HEK293 (cell line): Measurements from ENCODE around the gene CAMKMT.

Experiments
- CTCF ChIA-PET: fragments of 350-600 bp; formaldehyde crosslinking; extraction: SDS; loops from one replicate; lab custom pipeline; 2021; ENCODE audit warnings: antibody characterized with exemption; lab: Yijun Ruan, JAX
- POLR2A ChIA-PET: fragments of 300-600 bp; formaldehyde crosslinking; extraction: SDS; loops from one replicate; lab custom pipeline; 2020; ENCODE audit warnings: antibody characterized with exemption, inconsistent platforms; lab: Yijun Ruan, JAX
- H3K27ac ChIP-seq: fragments of 200-500 bp; sonication (Bioruptor generic); 2 replicates; pipeline ENCODE4 v1.5.1; 2014; ENCODE audit warnings: low read depth, low read length, control low read depth, inconsistent platforms; ENCODE audit errors: extremely low read depth
- H3K36me3 ChIP-seq, 2 experiments: fragments of 200-500 bp in 1 of 2; sonication (Bioruptor generic) in 1 of 2; 1 replicate in 1 of 2; 2 replicates in 1 of 2; pipeline ENCODE4 v1.5.1; 2014 to 2017; ENCODE audit warnings: inconsistent platforms in 2 of 2, low read length in 2 of 2; ENCODE audit not compliant: control insufficient read depth in 2 of 2, insufficient read depth in 1 of 2
- H3K4me1 ChIP-seq: fragments of 200-500 bp; sonication (Bioruptor generic); 2 replicates; pipeline ENCODE4 v1.5.1; 2014; ENCODE audit warnings: mild to moderate bottlenecking, low read length, inconsistent platforms; ENCODE audit not compliant: control insufficient read depth, insufficient read depth
- H3K4me3 ChIP-seq: 2 replicates; pipeline ENCODE4 v1.5.1; 2011; ENCODE audit warnings: low read depth, mild to moderate bottlenecking, control low read depth, low read length, moderate library complexity
- H3K9me3 ChIP-seq: fragments of 200-500 bp; sonication (Bioruptor generic); 2 replicates; pipeline ENCODE4 v1.5.1; 2014; ENCODE audit warnings: low read depth, low read length, inconsistent platforms; ENCODE audit not compliant: control insufficient read depth, insufficient read depth
- GLIS2 ChIP-seq: fragments of 450-650 bp; formaldehyde crosslinking; IDR thresholded peaks from 2 replicates; pipeline ENCODE4 v1.5.1; 2016; ENCODE audit warnings: missing biosample characterization, missing genetic modification characterization
- IKZF3 ChIP-seq: fragments of 450-650 bp; IDR thresholded peaks from 2 replicates; pipeline ENCODE4 v1.5.0; 2018; ENCODE audit warnings: missing biosample characterization, mild to moderate bottlenecking, missing genetic modification characterization, moderate library complexity
- PRDM1 ChIP-seq: fragments of 450-650 bp; formaldehyde crosslinking; IDR thresholded peaks from 2 replicates; pipeline ENCODE4; 2016; ENCODE audit warnings: missing biosample characterization, missing genetic modification characterization
- SCRT1 ChIP-seq: fragments of 450-650 bp; formaldehyde crosslinking; IDR thresholded peaks from 2 replicates; pipeline ENCODE4 v1.5.1; 2016; ENCODE audit warnings: missing biosample characterization, missing genetic modification characterization, borderline replicate concordance
- SP2 ChIP-seq: fragments of 450-650 bp; formaldehyde crosslinking; IDR thresholded peaks from 2 replicates; pipeline ENCODE4 v1.5.1; 2016; ENCODE audit warnings: missing biosample characterization, missing genetic modification characterization
- WT1 ChIP-seq: fragments of 450-650 bp; formaldehyde crosslinking; IDR thresholded peaks from 2 replicates; pipeline ENCODE4 v1.5.1; 2016; ENCODE audit warnings: missing biosample characterization, missing genetic modification characterization
- ZBTB21 ChIP-seq: fragments of 450-650 bp; formaldehyde crosslinking; IDR thresholded peaks from 2 replicates; pipeline ENCODE4 v1.5.1; 2017; ENCODE audit warnings: missing biosample characterization, missing genetic modification characterization
- ZBTB48 ChIP-seq: fragments of 450-650 bp; formaldehyde crosslinking; IDR thresholded peaks from 2 replicates; pipeline ENCODE4 v1.5.1; 2016; ENCODE audit warnings: missing biosample characterization, missing genetic modification characterization
- ZFP3 ChIP-seq: fragments of 450-650 bp; formaldehyde crosslinking; IDR thresholded peaks from 2 replicates; pipeline ENCODE4 v1.5.1; 2016; ENCODE audit warnings: low read depth, missing biosample characterization, missing genetic modification characterization
- ZNF174 ChIP-seq: fragments of 450-650 bp; formaldehyde crosslinking; IDR thresholded peaks from 2 replicates; pipeline ENCODE4 v1.5.0; 2017; ENCODE audit warnings: missing biosample characterization, mild to moderate bottlenecking, missing genetic modification characterization
- ZNF2 ChIP-seq: fragments of 450-650 bp; formaldehyde crosslinking; IDR thresholded peaks from 2 replicates; pipeline ENCODE4 v1.5.1; 2016; ENCODE audit warnings: missing biosample characterization, missing genetic modification characterization
- ZNF274 ChIP-seq, 2 experiments: fragments of 200-500 bp in 1 of 2; fragments of 450-650 bp in 1 of 2; sonication (Bioruptor generic) in 1 of 2; formaldehyde crosslinking in 1 of 2; IDR thresholded peaks; 2 replicates each; pipeline versions ENCODE4 v1.5.1 to v1.6.1; 2014 to 2016; ENCODE audit warnings: borderline replicate concordance in 1 of 2, inconsistent platforms in 1 of 2, low read length in 1 of 2, missing biosample characterization in 1 of 2, missing genetic modification characterization in 1 of 2
- ZNF311 ChIP-seq: fragments of 450-650 bp; formaldehyde crosslinking; IDR thresholded peaks from 2 replicates; pipeline ENCODE4 v1.5.1; 2017; ENCODE audit warnings: missing biosample characterization, missing genetic modification characterization, borderline replicate concordance
- ZNF324 ChIP-seq: fragments of 450-650 bp; formaldehyde crosslinking; IDR thresholded peaks from 2 replicates; pipeline ENCODE4 v1.5.1; 2016; ENCODE audit warnings: missing biosample characterization, missing genetic modification characterization
- ZNF416 ChIP-seq: fragments of 450-650 bp; formaldehyde crosslinking; IDR thresholded peaks from 2 replicates; pipeline ENCODE4 v1.5.1; 2016; ENCODE audit warnings: missing biosample characterization, missing genetic modification characterization
- ZNF48 ChIP-seq: fragments of 450-650 bp; formaldehyde crosslinking; IDR thresholded peaks from 2 replicates; pipeline ENCODE4 v1.5.1; 2016; ENCODE audit warnings: missing biosample characterization, missing genetic modification characterization
- ZNF549 ChIP-seq: fragments of 450-650 bp; IDR thresholded peaks from 2 replicates; pipeline ENCODE4 v1.5.1; 2018; ENCODE audit warnings: missing biosample characterization, missing genetic modification characterization, mild to moderate bottlenecking, inconsistent platforms, moderate library complexity
- ZNF600 ChIP-seq: fragments of 450-650 bp; formaldehyde crosslinking; IDR thresholded peaks from 2 replicates; pipeline ENCODE4 v1.5.1; 2016; ENCODE audit warnings: missing biosample characterization, missing genetic modification characterization
- ZNF76 ChIP-seq: fragments of 450-650 bp; formaldehyde crosslinking; IDR thresholded peaks from 2 replicates; pipeline ENCODE4; 2016; ENCODE audit warnings: low read depth, missing biosample characterization, missing genetic modification characterization, borderline replicate concordance
- ZNF768 ChIP-seq: fragments of 450-650 bp; formaldehyde crosslinking; IDR thresholded peaks from 2 replicates; pipeline ENCODE4 v1.5.1; 2018; ENCODE audit warnings: missing biosample characterization, mild to moderate bottlenecking, missing genetic modification characterization
- ZSCAN23 ChIP-seq: fragments of 450-650 bp; formaldehyde crosslinking; IDR thresholded peaks from 2 replicates; pipeline ENCODE4 v1.5.1; 2016; ENCODE audit warnings: missing biosample characterization, missing genetic modification characterization
- ZXDB ChIP-seq: fragments of 450-650 bp; formaldehyde crosslinking; IDR thresholded peaks from 2 replicates; pipeline ENCODE4 v1.5.1; 2016; ENCODE audit warnings: missing biosample characterization, missing genetic modification characterization
- TF ChIP-seq, protein P1 (sequence below): fragments of 450-650 bp; formaldehyde crosslinking; IDR thresholded peaks from 2 replicates; pipeline ENCODE4 v1.5.1; 2017; ENCODE audit warnings: missing biosample characterization, missing genetic modification characterization
- TF ChIP-seq, protein P2 (sequence below): IDR thresholded peaks from 2 replicates; pipeline ENCODE4 v1.6.1; 2011; ENCODE audit warnings: mild to moderate bottlenecking, low read depth, low read length, borderline replicate concordance
- TF ChIP-seq, protein P3 (sequence below): fragments of 450-650 bp; formaldehyde crosslinking; IDR thresholded peaks from 2 replicates; pipeline ENCODE4 v1.5.1; 2016; ENCODE audit warnings: missing biosample characterization, missing genetic modification characterization, low read depth
- TF ChIP-seq, protein P4 (sequence below): fragments of 450-650 bp; formaldehyde crosslinking; IDR thresholded peaks from 2 replicates; pipeline ENCODE4 v1.5.1; 2016; ENCODE audit warnings: missing biosample characterization, missing genetic modification characterization, borderline replicate concordance

CAMKMT gene

DNA sequence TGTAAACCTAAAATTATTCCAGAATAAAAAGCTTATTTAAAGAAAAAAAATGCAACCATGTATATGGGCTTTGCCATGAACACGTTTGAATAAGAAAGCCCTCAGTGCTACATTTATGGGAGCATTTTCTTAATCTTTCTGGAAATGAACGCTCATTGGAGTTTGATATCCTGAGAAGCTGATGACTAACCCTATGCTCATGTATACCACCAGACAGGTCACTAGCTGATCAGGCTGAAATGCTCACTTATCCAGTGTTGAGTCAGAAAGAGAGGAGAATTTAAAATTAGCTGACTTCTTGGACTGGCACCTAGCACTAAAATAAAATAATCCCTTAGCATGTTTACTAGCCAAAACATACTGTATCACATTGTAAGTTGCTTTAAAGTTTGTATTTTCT, 324.8 kb downstream of the CAMKMT start:
- no peaks in the 10 kb centered on the region for H3K4me1 ChIP-seq
- ChIA-PET CTCF (interaction anchor here (0.9 kb wide), 1 partner anchor 19 kb away, joined by 3 read pairs; no protein-coding TSS in a partner anchor), POLR2A (interaction anchor here (0.5 kb wide), 1 partner anchor 67 kb away, joined by 5 read pairs; no protein-coding TSS in a partner anchor)
- H3K4me3 ChIP-seq, result no peak overlapping the region
- H3K9me3 ChIP-seq, result no peaks in the 10 kb centered on the region
- no peak for TF ChIP-seq ZBTB48
- TF ChIP-seq GLIS2 (tag by site-specific recombination), result no peak
- TF ChIP-seq ZXDB (tag by site-specific recombination), result no peak
- TF ChIP-seq SCRT1 (tag by site-specific recombination), result no peak
- TF ChIP-seq ZNF600, result no peak
- TF ChIP-seq SP2 (tag by site-specific recombination), result no peak
- TF ChIP-seq IKZF3 (tag by site-specific recombination), result no peak
- TF ChIP-seq ZNF274 (IDR thresholded peaks at IDR 0.05; ENCODE audit: low read length), result no peak
- TF ChIP-seq ZNF274 (tag by site-specific recombination; IDR thresholded peaks at IDR 0.05; ENCODE audit: borderline replicate concordance), result no peak
- no peak for TF ChIP-seq ZNF324 (tag by site-specific recombination)
- no peak for TF ChIP-seq ZNF2
- TF ChIP-seq, protein P1, sequence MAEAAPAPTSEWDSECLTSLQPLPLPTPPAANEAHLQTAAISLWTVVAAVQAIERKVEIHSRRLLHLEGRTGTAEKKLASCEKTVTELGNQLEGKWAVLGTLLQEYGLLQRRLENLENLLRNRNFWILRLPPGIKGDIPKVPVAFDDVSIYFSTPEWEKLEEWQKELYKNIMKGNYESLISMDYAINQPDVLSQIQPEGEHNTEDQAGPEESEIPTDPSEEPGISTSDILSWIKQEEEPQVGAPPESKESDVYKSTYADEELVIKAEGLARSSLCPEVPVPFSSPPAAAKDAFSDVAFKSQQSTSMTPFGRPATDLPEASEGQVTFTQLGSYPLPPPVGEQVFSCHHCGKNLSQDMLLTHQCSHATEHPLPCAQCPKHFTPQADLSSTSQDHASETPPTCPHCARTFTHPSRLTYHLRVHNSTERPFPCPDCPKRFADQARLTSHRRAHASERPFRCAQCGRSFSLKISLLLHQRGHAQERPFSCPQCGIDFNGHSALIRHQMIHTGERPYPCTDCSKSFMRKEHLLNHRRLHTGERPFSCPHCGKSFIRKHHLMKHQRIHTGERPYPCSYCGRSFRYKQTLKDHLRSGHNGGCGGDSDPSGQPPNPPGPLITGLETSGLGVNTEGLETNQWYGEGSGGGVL (tag by site-specific recombination), result no peak
- no peak for TF ChIP-seq ZNF48
- TF ChIP-seq, protein P2, sequence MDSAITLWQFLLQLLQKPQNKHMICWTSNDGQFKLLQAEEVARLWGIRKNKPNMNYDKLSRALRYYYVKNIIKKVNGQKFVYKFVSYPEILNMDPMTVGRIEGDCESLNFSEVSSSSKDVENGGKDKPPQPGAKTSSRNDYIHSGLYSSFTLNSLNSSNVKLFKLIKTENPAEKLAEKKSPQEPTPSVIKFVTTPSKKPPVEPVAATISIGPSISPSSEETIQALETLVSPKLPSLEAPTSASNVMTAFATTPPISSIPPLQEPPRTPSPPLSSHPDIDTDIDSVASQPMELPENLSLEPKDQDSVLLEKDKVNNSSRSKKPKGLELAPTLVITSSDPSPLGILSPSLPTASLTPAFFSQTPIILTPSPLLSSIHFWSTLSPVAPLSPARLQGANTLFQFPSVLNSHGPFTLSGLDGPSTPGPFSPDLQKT, result no peak
- no peak for TF ChIP-seq PRDM1 (tag by site-specific recombination)
- no peak for TF ChIP-seq ZNF311
- TF ChIP-seq ZFP3, result no peak
- TF ChIP-seq, protein P3, sequence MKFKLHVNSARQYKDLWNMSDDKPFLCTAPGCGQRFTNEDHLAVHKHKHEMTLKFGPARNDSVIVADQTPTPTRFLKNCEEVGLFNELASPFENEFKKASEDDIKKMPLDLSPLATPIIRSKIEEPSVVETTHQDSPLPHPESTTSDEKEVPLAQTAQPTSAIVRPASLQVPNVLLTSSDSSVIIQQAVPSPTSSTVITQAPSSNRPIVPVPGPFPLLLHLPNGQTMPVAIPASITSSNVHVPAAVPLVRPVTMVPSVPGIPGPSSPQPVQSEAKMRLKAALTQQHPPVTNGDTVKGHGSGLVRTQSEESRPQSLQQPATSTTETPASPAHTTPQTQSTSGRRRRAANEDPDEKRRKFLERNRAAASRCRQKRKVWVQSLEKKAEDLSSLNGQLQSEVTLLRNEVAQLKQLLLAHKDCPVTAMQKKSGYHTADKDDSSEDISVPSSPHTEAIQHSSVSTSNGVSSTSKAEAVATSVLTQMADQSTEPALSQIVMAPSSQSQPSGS (tag by site-specific recombination), result no peak
- no peaks in the 10 kb centered on the region for H3K36me3 ChIP-seq
- no peak overlapping the region for H3K27ac ChIP-seq

DNA sequence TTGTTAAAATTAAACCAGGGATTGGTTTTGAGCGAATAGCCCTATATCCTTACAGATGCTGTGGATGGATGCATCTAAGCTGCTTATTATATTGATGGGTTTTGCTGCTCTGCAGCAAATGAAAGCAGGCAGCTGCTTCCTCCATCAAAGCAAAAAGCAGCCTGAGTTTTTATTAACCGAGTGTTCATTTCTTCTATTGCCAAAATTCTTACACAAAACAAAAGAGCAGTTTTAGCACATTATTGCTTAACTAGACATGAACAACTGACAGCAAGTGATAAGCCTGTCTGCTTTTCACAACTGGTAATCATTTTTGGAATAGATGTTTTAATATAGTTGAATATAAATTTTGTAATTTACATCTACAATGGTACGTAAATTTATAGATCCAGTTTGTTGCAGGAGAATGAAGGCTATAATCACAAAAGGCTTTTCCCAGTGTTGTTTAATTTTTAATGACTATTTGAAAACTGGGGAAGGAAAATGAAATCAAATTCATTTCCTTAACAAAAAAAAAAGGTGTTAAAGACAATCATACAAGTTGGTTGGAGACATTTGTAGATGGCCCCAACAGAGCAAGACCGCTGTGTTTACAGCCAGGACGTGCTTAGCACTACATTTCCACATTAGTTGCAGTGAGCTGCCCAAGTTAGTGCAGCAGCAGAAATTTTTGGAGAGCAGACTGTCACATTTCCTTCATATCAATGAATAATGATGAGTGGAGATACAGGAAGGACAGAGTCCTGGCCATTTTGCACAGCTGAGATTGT, 326.1 kb downstream of the CAMKMT start:
- H3K36me3 ChIP-seq, result no peaks in the 10 kb centered on the region
- CTCF ChIA-PET, result no interaction called here
- no peaks in the 10 kb centered on the region for H3K4me1 ChIP-seq
- no peaks in the 10 kb centered on the region for H3K9me3 ChIP-seq
- no peak overlapping the region for H3K4me3 ChIP-seq
- POLR2A ChIA-PET, result no interaction called here
- no peak overlapping the region for H3K27ac ChIP-seq
- no peak for TF ChIP-seq WT1 (tag by site-specific recombination)
- TF ChIP-seq, protein P4, sequence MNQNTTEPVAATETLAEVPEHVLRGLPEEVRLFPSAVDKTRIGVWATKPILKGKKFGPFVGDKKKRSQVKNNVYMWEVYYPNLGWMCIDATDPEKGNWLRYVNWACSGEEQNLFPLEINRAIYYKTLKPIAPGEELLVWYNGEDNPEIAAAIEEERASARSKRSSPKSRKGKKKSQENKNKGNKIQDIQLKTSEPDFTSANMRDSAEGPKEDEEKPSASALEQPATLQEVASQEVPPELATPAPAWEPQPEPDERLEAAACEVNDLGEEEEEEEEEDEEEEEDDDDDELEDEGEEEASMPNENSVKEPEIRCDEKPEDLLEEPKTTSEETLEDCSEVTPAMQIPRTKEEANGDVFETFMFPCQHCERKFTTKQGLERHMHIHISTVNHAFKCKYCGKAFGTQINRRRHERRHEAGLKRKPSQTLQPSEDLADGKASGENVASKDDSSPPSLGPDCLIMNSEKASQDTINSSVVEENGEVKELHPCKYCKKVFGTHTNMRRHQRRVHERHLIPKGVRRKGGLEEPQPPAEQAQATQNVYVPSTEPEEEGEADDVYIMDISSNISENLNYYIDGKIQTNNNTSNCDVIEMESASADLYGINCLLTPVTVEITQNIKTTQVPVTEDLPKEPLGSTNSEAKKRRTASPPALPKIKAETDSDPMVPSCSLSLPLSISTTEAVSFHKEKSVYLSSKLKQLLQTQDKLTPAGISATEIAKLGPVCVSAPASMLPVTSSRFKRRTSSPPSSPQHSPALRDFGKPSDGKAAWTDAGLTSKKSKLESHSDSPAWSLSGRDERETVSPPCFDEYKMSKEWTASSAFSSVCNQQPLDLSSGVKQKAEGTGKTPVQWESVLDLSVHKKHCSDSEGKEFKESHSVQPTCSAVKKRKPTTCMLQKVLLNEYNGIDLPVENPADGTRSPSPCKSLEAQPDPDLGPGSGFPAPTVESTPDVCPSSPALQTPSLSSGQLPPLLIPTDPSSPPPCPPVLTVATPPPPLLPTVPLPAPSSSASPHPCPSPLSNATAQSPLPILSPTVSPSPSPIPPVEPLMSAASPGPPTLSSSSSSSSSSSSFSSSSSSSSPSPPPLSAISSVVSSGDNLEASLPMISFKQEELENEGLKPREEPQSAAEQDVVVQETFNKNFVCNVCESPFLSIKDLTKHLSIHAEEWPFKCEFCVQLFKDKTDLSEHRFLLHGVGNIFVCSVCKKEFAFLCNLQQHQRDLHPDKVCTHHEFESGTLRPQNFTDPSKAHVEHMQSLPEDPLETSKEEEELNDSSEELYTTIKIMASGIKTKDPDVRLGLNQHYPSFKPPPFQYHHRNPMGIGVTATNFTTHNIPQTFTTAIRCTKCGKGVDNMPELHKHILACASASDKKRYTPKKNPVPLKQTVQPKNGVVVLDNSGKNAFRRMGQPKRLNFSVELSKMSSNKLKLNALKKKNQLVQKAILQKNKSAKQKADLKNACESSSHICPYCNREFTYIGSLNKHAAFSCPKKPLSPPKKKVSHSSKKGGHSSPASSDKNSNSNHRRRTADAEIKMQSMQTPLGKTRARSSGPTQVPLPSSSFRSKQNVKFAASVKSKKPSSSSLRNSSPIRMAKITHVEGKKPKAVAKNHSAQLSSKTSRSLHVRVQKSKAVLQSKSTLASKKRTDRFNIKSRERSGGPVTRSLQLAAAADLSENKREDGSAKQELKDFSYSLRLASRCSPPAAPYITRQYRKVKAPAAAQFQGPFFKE, result no peak
- no peak for TF ChIP-seq ZNF76 (tag by site-specific recombination)
- no peak for TF ChIP-seq SCRT1 (tag by site-specific recombination)
- TF ChIP-seq ZNF174 (tag by site-specific recombination), result no peak
- no peak for TF ChIP-seq ZSCAN23 (tag by site-specific recombination)
- TF ChIP-seq ZNF48, result no peak
- no peak for TF ChIP-seq ZNF549 (tag by site-specific recombination)
- no peak for TF ChIP-seq ZNF416 (tag by site-specific recombination)
- TF ChIP-seq ZBTB21 (tag by site-specific recombination), result no peak
- no peak for TF ChIP-seq ZNF768 (tag by site-specific recombination)
